Neural cell (in vitro differentiated cells): ENCODE data around the gene POLQ. TPM values are rescaled to one million over a fixed set of nuclear protein-coding genes. Genes with fewer than 3 reads are reported as not detected.

Experiments used
- H2AFZ ChIP-seq: fragments of 200-600, 300-800 bp; sonication (generic), shearing (Covaris generic); 2 replicates; pipeline ENCODE4 v1.6.0; 2014; ENCODE audit warnings: low read depth, mild to moderate bottlenecking, antibody characterized with exemption, low read length, moderate library complexity
- H3F3A ChIP-seq: fragments of 200-600 bp; shearing (Covaris generic); 2 replicates; pipeline ENCODE4 v1.6.1; 2016; ENCODE audit warnings: mild to moderate bottlenecking, moderate library complexity, mixed read lengths, antibody characterized with exemption, low read length; ENCODE audit not compliant: insufficient read depth, poor library complexity, severe bottlenecking
- H3K27ac ChIP-seq: fragments of 200-600, 300-800 bp; sonication (generic), shearing (Covaris generic); 2 replicates; pipeline ENCODE4 v1.5.1; 2014; ENCODE audit warnings: mild to moderate bottlenecking, low read length, moderate library complexity
- H3K27me3 ChIP-seq: fragments of 300-800, 200-600 bp; sonication (generic), shearing (Covaris generic); 2 replicates; pipeline ENCODE4 v1.6.0; 2014; ENCODE audit warnings: mild to moderate bottlenecking, low read depth, low read length, moderate library complexity; ENCODE audit not compliant: insufficient read depth
- H3K36me3 ChIP-seq: fragments of 300-800, 200-600 bp; sonication (generic), shearing (Covaris generic); 2 replicates; pipeline ENCODE4 v1.5.1; 2014; ENCODE audit warnings: mild to moderate bottlenecking, antibody characterized with exemption, low read length, moderate library complexity; ENCODE audit not compliant: insufficient read depth
- H3K4me2 ChIP-seq: fragments of 300-800, 200-600 bp; sonication (generic), shearing (Covaris generic); 2 replicates; pipeline ENCODE4 v1.6.0; 2014; ENCODE audit warnings: mild to moderate bottlenecking, low read length
- H3K4me3 ChIP-seq: fragments of 300-800, 200-600 bp; sonication (generic), shearing (Covaris generic); 2 replicates; pipeline ENCODE4 v1.5.1; 2014; ENCODE audit warnings: mild to moderate bottlenecking, low read length, moderate library complexity
- H3K79me2 ChIP-seq: fragments of 200-600 bp; shearing (Covaris generic); replicated peaks from 2 replicates; pipeline ENCODE4 v1.6.0; 2014; ENCODE audit warnings: mild to moderate bottlenecking, low read length, moderate library complexity; ENCODE audit not compliant: insufficient read depth
- H3K9ac ChIP-seq: fragments of 300-800, 200-600 bp; sonication (generic), shearing (Covaris generic); 2 replicates; pipeline ENCODE4 v1.6.1; 2016; ENCODE audit warnings: mild to moderate bottlenecking, low read length, mixed read lengths
- H3K9me2 ChIP-seq: fragments of 200-600 bp; shearing (Covaris generic); 2 replicates; pipeline ENCODE4 v1.6.1; 2016; ENCODE audit warnings: mild to moderate bottlenecking, low read length, mixed read lengths; ENCODE audit not compliant: insufficient read depth
- H3K9me3 ChIP-seq: fragments of 200-600, 300-800 bp; sonication (generic), shearing (Covaris generic); 2 replicates; pipeline ENCODE4 v1.6.1; 2016; ENCODE audit warnings: mild to moderate bottlenecking, mixed run types, low read length, moderate library complexity, mixed read lengths
- H4K20me1 ChIP-seq: fragments of 200-600 bp; shearing (Covaris generic); 2 replicates; pipeline ENCODE4 v1.6.1; 2016; ENCODE audit warnings: mild to moderate bottlenecking, mixed run types; ENCODE audit not compliant: insufficient read depth
- CTCF ChIP-seq: fragments of 450-650 bp; IDR thresholded peaks from 2 replicates; pipeline ENCODE4 v1.5.1; 2014; ENCODE audit warnings: antibody characterized with exemption, mild to moderate bottlenecking, moderate library complexity; ENCODE audit not compliant: poor library complexity, severe bottlenecking
- EP300 ChIP-seq: fragments of 450-650 bp; conservative IDR thresholded peaks from 2 replicates; pipeline ENCODE4 v1.6.1; 2014; ENCODE audit warnings: antibody characterized with exemption, mild to moderate bottlenecking, moderate library complexity; ENCODE audit not compliant: poor library complexity, severe bottlenecking
- EZH2 ChIP-seq: fragments of 200-600, 300-800 bp; shearing (Covaris generic), sonication (generic); IDR thresholded peaks from 2 replicates; pipeline ENCODE4 v1.6.1; 2014; ENCODE audit warnings: antibody characterized with exemption, low read length, borderline replicate concordance, mild to moderate bottlenecking; ENCODE audit not compliant: insufficient read depth, poor library complexity, severe bottlenecking
- MXI1 ChIP-seq: fragments of 450-650 bp; conservative IDR thresholded peaks from 2 replicates; pipeline ENCODE4 v1.6.1; 2014; ENCODE audit warnings: antibody characterized with exemption, mild to moderate bottlenecking; ENCODE audit not compliant: poor library complexity, severe bottlenecking
- POLR2AphosphoS5 ChIP-seq: IDR thresholded peaks from 2 replicates; pipeline ENCODE4 v1.6.1; 2012
- RAD21 ChIP-seq: fragments of 450-650 bp; conservative IDR thresholded peaks from 2 replicates; pipeline ENCODE4 v1.6.1; 2014; ENCODE audit warnings: antibody characterized with exemption, mild to moderate bottlenecking, moderate library complexity
- SMC3 ChIP-seq: fragments of 450-650 bp; conservative IDR thresholded peaks from 2 replicates; pipeline ENCODE4 v1.6.1; 2014; ENCODE audit warnings: antibody characterized with exemption, mild to moderate bottlenecking, moderate library complexity; ENCODE audit not compliant: poor library complexity
- TAF1 ChIP-seq: IDR thresholded peaks from 2 replicates; pipeline ENCODE4 v1.6.1; 2012; ENCODE audit warnings: low read depth
- polyA plus RNA-seq: library from polyadenylated mRNA; depleted of rRNA; stranded (reverse); fragments of >200 nt; gene quantifications from 2 replicates; pipeline ENCODE4 v1.2.3, GENCODE V29; 2014
- TF ChIP-seq, protein P1 (sequence below): IDR thresholded peaks from 2 replicates; pipeline ENCODE4 v1.6.1; 2012; ENCODE audit warnings: borderline replicate concordance

Gene POLQ
- polyA plus RNA-seq, 1 donor from 2014 or later, result 0.10 TPM

GRCh38 chr3:121520510-121520909 lies 25.3 kb downstream of the POLQ start:
- H3K36me3 ChIP-seq, result no peaks in the 10 kb centered on the region
- no peaks in the 10 kb centered on the region for H4K20me1 ChIP-seq
- no peak for TF ChIP-seq MXI1
- no peak for TF ChIP-seq CTCF
- TF ChIP-seq SMC3, result no peak
- no peak for TF ChIP-seq EZH2
- TF ChIP-seq, protein P1, sequence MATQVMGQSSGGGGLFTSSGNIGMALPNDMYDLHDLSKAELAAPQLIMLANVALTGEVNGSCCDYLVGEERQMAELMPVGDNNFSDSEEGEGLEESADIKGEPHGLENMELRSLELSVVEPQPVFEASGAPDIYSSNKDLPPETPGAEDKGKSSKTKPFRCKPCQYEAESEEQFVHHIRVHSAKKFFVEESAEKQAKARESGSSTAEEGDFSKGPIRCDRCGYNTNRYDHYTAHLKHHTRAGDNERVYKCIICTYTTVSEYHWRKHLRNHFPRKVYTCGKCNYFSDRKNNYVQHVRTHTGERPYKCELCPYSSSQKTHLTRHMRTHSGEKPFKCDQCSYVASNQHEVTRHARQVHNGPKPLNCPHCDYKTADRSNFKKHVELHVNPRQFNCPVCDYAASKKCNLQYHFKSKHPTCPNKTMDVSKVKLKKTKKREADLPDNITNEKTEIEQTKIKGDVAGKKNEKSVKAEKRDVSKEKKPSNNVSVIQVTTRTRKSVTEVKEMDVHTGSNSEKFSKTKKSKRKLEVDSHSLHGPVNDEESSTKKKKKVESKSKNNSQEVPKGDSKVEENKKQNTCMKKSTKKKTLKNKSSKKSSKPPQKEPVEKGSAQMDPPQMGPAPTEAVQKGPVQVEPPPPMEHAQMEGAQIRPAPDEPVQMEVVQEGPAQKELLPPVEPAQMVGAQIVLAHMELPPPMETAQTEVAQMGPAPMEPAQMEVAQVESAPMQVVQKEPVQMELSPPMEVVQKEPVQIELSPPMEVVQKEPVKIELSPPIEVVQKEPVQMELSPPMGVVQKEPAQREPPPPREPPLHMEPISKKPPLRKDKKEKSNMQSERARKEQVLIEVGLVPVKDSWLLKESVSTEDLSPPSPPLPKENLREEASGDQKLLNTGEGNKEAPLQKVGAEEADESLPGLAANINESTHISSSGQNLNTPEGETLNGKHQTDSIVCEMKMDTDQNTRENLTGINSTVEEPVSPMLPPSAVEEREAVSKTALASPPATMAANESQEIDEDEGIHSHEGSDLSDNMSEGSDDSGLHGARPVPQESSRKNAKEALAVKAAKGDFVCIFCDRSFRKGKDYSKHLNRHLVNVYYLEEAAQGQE, result no peak
- TF ChIP-seq EP300, result no peak
- TF ChIP-seq RAD21, result no peak
- TF ChIP-seq POLR2AphosphoS5, result no peak
- TF ChIP-seq TAF1, result no peak
- no peak overlapping the region for H3K4me3 ChIP-seq
- no peak overlapping the region for H3K27ac ChIP-seq
- no peak overlapping the region for H2AFZ ChIP-seq
- no peaks in the 10 kb centered on the region for H3K79me2 ChIP-seq
- H3K4me2 ChIP-seq, result no peak overlapping the region
- no peaks in the 10 kb centered on the region for H3K9me3 ChIP-seq
- H3K9me2 ChIP-seq, result no peaks in the 10 kb centered on the region
- H3F3A ChIP-seq, result no peaks in the 10 kb centered on the region
- H3K27me3 ChIP-seq, result no peaks in the 10 kb centered on the region
- no peak overlapping the region for H3K9ac ChIP-seq

- no peak overlapping the region for H3K27ac ChIP-seq
- no peaks in the 10 kb centered on the region for H4K20me1 ChIP-seq
- no peaks in the 10 kb centered on the region for H3F3A ChIP-seq
- H3K4me3 ChIP-seq, result no peak overlapping the region
- no peaks in the 10 kb centered on the region for H3K9me3 ChIP-seq
- H3K9me2 ChIP-seq, result no peaks in the 10 kb centered on the region
- no peak overlapping the region for H2AFZ ChIP-seq
- TF ChIP-seq POLR2AphosphoS5 (no peak), EZH2 (no peak), MXI1 (no peak), TAF1 (no peak), RAD21 (no peak), SMC3 (no peak), EP300 (no peak), CTCF (no peak)
- TF ChIP-seq, protein P1, result no peak
- no peaks in the 10 kb centered on the region for H3K79me2 ChIP-seq
- H3K4me2 ChIP-seq, result no peak overlapping the region
- H3K27me3 ChIP-seq, result no peaks in the 10 kb centered on the region
- H3K36me3 ChIP-seq, result no peaks in the 10 kb centered on the region
- H3K9ac ChIP-seq, result no peak overlapping the region
These were observed 27.7 kb downstream of the POLQ start for GRCh38 chr3:121517953-121518655.
